ENCODE results near the gene CUX1. TPM values are rescaled to one million over a fixed set of nuclear protein-coding genes. Genes with fewer than 3 reads are reported as not detected.

Gene CUX1
- total RNA-seq, 1 experiment from 2014 or later = 53.5 TPM

DNA sequence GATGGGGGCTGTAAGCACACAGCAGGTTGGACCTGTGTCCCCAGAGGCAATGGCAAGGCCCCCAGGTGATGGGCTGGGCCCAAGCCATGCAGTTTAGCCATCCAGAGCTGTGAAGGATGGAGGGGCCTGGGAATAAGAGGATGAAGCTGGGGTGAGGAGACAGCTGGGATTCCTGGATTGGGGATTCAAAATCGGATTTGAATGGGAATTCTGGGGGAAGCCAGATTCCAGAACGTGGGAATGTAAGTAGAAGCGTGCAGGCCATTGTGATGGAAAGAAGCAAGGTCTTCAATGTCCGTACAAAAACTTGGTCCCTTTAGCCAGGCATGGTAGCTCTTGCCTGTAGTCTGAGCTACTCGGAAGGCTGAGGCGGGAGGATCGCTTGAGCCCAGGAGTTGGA is 479.1 kb downstream of the CUX1 start:
- H3K9me3 Mint-ChIP-seq = no peaks in the 10 kb centered on the region
- no peak for TF ChIP-seq CTCF (conservative IDR thresholded peaks at IDR 0.05)

More for the DNA sequence above, 479.1 kb downstream of the CUX1 start:
- no peak overlapping the region for H4K91ac ChIP-seq (ENCODE audit: insufficient read length, low read depth, low read length)
- H3K9ac ChIP-seq (ENCODE audit: extremely low read depth, insufficient read length, low read length) = no peak overlapping the region
- no peaks in the 10 kb centered on the region for H3K4me1 ChIP-seq (ENCODE audit: insufficient read depth, low read length)
- H3K79me2 ChIP-seq (ENCODE audit: insufficient read depth, low read length) = no peaks in the 10 kb centered on the region
- no peak overlapping the region for H3K4ac ChIP-seq (ENCODE audit: low read depth, low read length)
- H3K18ac ChIP-seq (ENCODE audit: insufficient read length, low read depth, low read length) = no peak overlapping the region
- no peak overlapping the region for H2BK12ac ChIP-seq (ENCODE audit: insufficient read length, low read depth, low read length)
- H3K4me2 ChIP-seq (ENCODE audit: insufficient read depth, insufficient read length, low read length) = no peak overlapping the region
- Mint-ChIP-seq H3K36me3 (ENCODE audit: insufficient read depth in 1 of 3, low read depth in 3 of 3) (no peaks in the 10 kb centered on the region; a peak in 1 of 7 replicates), H3K27me3 (ENCODE audit: low read depth) (peaks cover 14% of the 10 kb centered on the region), H3K4me3 (no peak overlapping the region), H3K4me1 (peaks cover 25 to 45% of the 10 kb centered on the region in 2 experiments), H3K27ac (no peak overlapping the region)
- no peak overlapping the region for H2BK20ac ChIP-seq (ENCODE audit: low read depth, low read length, poor library complexity, severe bottlenecking)
- no peak overlapping the region for H3K23ac ChIP-seq (ENCODE audit: insufficient read length, low read depth, low read length)
- no peak overlapping the region for H4K5ac ChIP-seq (ENCODE audit: insufficient read length, low read depth, low read length)
- no peak overlapping the region for H4K8ac ChIP-seq (replicated peaks; ENCODE audit: insufficient read length, low read depth, low read length)
- no CpG with 5 or more reads among the region's 7 CpGs for WGBS (ENCODE audit: extremely low coverage, insufficient read length, low lambda C conversion rate)
- no peak overlapping the region for H2AK5ac ChIP-seq (ENCODE audit: insufficient read length, low read length)
- H3K14ac ChIP-seq (ENCODE audit: insufficient read depth, low read length) = no peak overlapping the region
- H3K27me3 ChIP-seq (ENCODE audit: insufficient read depth, low read length) = no peaks in the 10 kb centered on the region
- no peak overlapping the region for H2BK15ac ChIP-seq (ENCODE audit: low read depth, low read length)
- peaks cover 2% of the 10 kb centered on the region for H4K20me1 ChIP-seq (ENCODE audit: control insufficient read depth, insufficient read depth, insufficient read length)
- H2AFZ ChIP-seq (ENCODE audit: low read length) = no peak overlapping the region
- H2BK5ac ChIP-seq (ENCODE audit: insufficient read length, low read length) = no peak overlapping the region
- H2BK120ac ChIP-seq (ENCODE audit: low read depth, low read length, poor library complexity, severe bottlenecking) = no peak overlapping the region
- no peak overlapping the region for H3K56ac ChIP-seq (ENCODE audit: insufficient read length, low read depth, low read length)
- no peak overlapping the region for H3K27ac ChIP-seq (ENCODE audit: insufficient read length, low read depth, low read length)
- H3K23me2 ChIP-seq (ENCODE audit: insufficient read length, low read depth, low read length, poor library complexity, severe bottlenecking) = peaks cover 3% of the 10 kb centered on the region
- DNase-seq = no peak
- no peak overlapping the region for H3T11ph ChIP-seq (ENCODE audit: low read length)
- no peaks in the 10 kb centered on the region for H3K79me1 ChIP-seq (ENCODE audit: insufficient read depth, low read depth, low read length, poor library complexity, severe bottlenecking)
- H3K9me3 ChIP-seq (ENCODE audit: control insufficient read depth, low read depth, low read length) = no peaks in the 10 kb centered on the region

All from H9 (cell line).